PFSK-1 (cell line): ENCODE measurements around the gene HIBCH.

Experiments used
- FOXP2 ChIP-seq: optimal IDR thresholded peaks from 2 replicates; pipeline ENCODE3; 2011; ENCODE audit warnings: borderline replicate concordance, control low read depth, inconsistent platforms; ENCODE audit not compliant: insufficient read depth; ENCODE audit errors: extremely low read length, extremely low read depth
- POLR2AphosphoS5 ChIP-seq: IDR thresholded peaks from 2 replicates; pipeline ENCODE4 v1.6.1; 2012; ENCODE audit warnings: low read depth, mild to moderate bottlenecking, control low read depth, low read length, moderate library complexity
- SIN3A ChIP-seq: IDR thresholded peaks from 2 replicates; pipeline ENCODE4 v1.6.1; 2012; ENCODE audit warnings: mild to moderate bottlenecking, low read length, moderate library complexity, borderline replicate concordance; ENCODE audit not compliant: insufficient read depth
- TAF1 ChIP-seq: IDR thresholded peaks from 2 replicates; pipeline ENCODE4 v1.6.1; 2012; ENCODE audit warnings: low read length, control low read depth, borderline replicate concordance; ENCODE audit not compliant: insufficient read depth
- TF ChIP-seq, protein P1 (sequence below), 2 experiments: IDR thresholded peaks; 2 replicates each; pipeline versions ENCODE4 v1.6.1 to v1.8.0; 2011 to 2012; ENCODE audit warnings: low read depth in 2 of 2, low read length in 2 of 2, control low read depth in 1 of 2, inconsistent platforms in 1 of 2, mild to moderate bottlenecking in 1 of 2, moderate library complexity in 1 of 2; ENCODE audit not compliant: insufficient read depth in 1 of 2

HIBCH gene

DNA sequence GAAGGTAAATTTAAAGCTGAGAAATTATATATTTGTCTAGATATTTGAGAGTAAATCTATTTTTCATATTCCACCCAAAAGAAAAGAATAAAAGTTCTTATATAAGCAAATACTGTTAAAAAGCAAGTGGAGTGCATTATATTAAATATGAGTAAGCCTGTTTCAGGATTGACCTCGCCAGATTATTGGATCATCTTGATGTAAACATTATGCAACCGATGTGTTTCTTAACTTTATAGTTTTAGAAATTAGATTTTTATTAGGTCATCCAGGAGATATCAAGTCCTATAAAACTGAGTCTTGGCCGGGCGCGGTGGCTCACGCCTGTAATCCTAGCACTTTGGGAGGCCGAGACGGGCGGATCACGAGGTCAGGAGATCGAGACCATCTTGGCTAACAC lies 156.8 kb downstream of the HIBCH start:
- TF ChIP-seq FOXP2 (no peak), TAF1 (no peak), SIN3A (no peak), POLR2AphosphoS5 (no peak)
- TF ChIP-seq, protein P1, sequence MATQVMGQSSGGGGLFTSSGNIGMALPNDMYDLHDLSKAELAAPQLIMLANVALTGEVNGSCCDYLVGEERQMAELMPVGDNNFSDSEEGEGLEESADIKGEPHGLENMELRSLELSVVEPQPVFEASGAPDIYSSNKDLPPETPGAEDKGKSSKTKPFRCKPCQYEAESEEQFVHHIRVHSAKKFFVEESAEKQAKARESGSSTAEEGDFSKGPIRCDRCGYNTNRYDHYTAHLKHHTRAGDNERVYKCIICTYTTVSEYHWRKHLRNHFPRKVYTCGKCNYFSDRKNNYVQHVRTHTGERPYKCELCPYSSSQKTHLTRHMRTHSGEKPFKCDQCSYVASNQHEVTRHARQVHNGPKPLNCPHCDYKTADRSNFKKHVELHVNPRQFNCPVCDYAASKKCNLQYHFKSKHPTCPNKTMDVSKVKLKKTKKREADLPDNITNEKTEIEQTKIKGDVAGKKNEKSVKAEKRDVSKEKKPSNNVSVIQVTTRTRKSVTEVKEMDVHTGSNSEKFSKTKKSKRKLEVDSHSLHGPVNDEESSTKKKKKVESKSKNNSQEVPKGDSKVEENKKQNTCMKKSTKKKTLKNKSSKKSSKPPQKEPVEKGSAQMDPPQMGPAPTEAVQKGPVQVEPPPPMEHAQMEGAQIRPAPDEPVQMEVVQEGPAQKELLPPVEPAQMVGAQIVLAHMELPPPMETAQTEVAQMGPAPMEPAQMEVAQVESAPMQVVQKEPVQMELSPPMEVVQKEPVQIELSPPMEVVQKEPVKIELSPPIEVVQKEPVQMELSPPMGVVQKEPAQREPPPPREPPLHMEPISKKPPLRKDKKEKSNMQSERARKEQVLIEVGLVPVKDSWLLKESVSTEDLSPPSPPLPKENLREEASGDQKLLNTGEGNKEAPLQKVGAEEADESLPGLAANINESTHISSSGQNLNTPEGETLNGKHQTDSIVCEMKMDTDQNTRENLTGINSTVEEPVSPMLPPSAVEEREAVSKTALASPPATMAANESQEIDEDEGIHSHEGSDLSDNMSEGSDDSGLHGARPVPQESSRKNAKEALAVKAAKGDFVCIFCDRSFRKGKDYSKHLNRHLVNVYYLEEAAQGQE (IDR thresholded peaks at IDR 0.05; ENCODE audit: insufficient read depth in 1 of 2, low read depth in 2 of 2, low read length in 2 of 2) = no peak

GRCh38 chr2:190159453-190159852 lies 160.2 kb downstream of the HIBCH start:
- TF ChIP-seq, protein P1 (IDR thresholded peaks at IDR 0.05; ENCODE audit: insufficient read depth in 1 of 2, low read depth in 2 of 2, low read length in 2 of 2) = no peak
- no peak for TF ChIP-seq POLR2AphosphoS5

DNA sequence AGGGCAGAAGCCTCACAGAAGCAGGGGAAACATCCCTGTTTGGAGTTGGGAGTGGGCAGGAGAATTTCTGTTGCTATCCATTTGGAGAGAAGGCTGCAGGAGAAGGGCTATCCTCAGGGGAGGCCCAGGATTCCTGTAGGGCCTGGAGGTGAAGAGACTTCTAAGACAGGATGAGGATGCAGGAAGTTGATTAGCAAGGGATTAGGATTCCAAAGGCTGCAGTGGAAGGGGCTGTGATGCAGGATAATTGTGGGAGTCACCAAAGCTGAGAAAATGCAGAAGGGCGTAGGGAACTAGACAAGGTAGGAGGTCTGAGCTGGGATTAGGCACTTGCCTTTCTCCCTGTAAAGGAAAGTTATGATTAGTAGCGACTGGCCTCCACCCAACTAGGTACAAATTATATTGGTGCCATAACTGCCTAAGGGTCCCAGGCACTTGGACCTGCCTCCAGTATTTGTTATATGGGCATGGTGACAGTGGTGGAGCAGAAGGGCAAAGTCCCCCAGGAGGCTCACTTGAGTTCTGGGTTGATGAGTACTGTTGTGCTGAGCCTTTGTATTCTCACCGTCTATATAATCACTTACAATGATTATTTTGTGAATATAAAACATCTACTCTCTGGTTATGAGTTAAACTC lies 160.7 kb downstream of the HIBCH start:
- TF ChIP-seq, protein P1 (IDR thresholded peaks at IDR 0.05; ENCODE audit: insufficient read depth in 1 of 2, low read depth in 2 of 2, low read length in 2 of 2) = no peak
- TF ChIP-seq TAF1 (no peak), SIN3A (no peak), FOXP2 (no peak), POLR2AphosphoS5 (no peak)

DNA sequence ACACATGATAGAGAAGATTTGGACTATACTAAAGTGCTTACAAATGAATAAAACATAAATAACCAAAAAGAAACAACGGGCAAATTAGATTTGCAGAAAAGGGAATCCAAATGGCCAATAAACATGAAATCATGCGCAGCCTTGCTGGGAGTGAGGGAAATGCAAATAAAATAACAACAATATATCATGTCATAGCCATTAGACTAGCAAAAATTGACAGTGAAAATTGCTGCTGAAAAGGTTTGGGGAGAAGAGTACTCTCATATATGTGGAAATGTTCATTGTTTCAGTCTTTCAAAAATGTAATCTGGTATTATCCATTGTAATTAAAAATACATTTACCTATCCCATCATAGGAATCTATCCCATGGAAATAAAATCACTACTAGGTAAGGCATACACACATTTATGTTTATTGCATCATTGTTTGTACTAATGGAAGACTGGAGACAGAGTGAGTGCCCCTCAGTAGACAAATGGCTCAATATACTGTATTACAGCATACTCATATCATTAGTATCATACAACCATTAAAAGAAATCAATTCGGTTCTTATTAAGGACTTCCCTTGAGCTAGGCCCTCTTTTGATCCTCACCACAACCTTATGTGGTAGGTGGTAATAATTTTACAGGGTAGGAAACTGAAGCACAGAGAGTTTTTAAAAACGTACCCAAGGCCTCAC lies 163.0 kb downstream of the HIBCH start:
- no peak for TF ChIP-seq FOXP2
- no peak for TF ChIP-seq POLR2AphosphoS5
- no peak for TF ChIP-seq SIN3A
- TF ChIP-seq TAF1 = no peak
- TF ChIP-seq, protein P1 (IDR thresholded peaks at IDR 0.05; ENCODE audit: insufficient read depth in 1 of 2, low read depth in 2 of 2, low read length in 2 of 2) = no peak
